Astrocyte of the hippocampus (primary cell): ENCODE results near the gene PVR.
"Not testable (repeated sequence)": the region's sequence is repeated elsewhere in the genome, so short reads cannot be mapped to it uniquely, and the experiment has no call there.

Source experiments
- DNase-seq: peaks from one replicate; pipeline ENCODE4 v3.0.0; 2011; ENCODE audit warnings: low read depth, low spot score

The PVR gene

DNA sequence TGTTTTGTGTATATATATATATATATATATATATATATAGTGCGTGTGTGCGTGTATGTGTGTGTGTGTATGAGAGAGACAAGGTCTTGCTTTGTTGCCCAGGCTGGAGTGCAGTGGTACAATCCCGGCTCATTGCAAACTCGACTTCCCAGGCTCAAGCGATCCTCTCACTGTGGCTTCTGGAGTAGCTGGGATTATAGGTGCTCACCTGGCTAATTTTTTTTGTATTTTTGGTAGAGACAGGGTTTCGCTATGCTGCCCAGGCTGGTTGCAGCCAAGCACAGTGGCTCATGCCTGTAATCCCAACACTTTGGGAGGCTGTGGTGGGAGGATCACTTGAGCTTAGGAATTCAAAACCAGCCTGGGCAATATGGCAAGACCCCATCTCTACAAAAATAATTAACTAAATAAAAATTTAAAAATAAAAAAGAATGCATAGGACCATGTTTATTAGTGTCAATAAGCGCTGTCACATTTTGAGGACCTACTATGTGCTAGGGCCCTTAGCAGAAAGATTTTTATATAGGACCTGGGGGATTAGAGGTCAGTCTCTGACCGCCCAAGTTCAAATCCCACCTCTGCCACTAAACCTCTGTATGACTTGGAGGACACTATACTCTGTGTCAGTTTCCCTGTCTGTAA, 1.8 kb downstream of the PVR start:
- no peak for DNase-seq

DNA sequence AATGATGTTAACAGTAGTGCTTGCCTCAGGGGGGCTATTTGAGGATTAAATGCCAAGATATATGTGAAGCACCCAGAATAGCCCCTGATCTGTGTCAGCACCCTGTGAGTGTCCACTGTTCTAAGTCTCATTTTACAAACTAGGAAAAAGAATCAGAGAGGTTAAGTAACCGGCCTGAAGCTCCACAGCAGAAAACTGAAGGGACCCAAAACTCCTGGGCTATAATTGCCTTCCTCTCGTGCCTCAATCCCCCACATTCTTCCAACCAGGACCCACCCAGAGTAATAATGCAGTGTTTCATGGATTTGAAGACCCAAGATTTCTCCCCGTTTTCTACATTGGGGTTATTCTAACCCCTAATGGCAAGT, 2.3 kb downstream of the PVR start:
- no peak for DNase-seq

DNA sequence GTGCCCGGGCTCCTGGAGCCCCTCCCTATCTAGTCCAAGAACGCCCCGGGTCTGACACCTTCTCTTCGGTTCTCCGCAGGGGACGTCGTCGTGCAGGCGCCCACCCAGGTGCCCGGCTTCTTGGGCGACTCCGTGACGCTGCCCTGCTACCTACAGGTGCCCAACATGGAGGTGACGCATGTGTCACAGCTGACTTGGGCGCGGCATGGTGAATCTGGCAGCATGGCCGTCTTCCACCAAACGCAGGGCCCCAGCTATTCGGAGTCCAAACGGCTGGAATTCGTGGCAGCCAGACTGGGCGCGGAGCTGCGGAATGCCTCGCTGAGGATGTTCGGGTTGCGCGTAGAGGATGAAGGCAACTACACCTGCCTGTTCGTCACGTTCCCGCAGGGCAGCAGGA, 3.4 kb downstream of the PVR start:
- DNase-seq, result no peak

DNA sequence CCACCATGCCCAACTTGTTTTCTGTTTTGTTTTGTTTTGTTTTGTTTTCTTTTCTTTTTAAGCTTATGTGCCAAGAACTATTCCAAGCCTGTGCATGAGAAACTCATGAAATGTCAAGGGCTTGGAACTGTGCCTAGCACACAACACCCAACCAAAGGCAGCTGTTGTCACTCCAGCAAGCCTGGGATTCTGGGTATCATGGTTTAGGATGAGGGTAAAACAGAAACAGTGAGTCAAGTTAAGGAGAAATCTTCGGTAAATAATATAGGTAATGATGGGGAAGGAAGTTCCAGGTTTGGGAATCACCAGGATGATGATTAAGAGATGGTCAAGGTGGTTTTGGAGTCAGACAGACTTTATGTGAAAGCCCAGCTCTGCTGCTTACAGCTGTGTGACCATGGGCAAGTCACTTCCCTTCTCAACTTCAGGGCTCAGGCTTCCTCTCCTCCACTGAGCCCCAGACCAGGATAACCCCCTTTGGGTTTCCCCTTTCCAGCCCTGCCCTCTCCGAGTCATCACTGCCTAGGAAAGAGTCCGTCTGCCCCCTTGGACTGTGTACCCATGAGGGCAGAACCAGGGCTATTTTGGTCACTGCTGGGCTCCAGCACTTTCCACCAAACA, 5.0 kb downstream of the PVR start:
- DNase-seq, result peak; percentile 90

DNA sequence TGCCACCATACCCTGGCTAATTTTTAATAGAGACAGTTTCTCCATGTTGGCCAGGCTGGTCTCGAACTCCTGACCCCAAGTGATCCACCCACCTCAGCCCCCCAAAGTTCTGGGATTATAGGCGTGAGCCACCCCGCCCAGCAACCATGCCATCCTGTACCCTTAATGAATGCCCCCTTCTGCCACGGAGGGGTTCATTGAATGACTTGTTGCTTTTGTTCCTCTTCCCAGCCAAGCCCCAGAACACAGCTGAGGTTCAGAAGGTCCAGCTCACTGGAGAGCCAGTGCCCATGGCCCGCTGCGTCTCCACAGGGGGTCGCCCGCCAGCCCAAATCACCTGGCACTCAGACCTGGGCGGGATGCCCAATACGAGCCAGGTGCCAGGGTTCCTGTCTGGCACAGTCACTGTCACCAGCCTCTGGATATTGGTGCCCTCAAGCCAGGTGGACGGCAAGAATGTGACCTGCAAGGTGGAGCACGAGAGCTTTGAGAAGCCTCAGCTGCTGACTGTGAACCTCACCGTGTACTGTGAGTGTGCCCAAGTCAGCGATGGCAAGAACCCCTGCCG, 6.0 kb downstream of the PVR start:
- no peak for DNase-seq

DNA sequence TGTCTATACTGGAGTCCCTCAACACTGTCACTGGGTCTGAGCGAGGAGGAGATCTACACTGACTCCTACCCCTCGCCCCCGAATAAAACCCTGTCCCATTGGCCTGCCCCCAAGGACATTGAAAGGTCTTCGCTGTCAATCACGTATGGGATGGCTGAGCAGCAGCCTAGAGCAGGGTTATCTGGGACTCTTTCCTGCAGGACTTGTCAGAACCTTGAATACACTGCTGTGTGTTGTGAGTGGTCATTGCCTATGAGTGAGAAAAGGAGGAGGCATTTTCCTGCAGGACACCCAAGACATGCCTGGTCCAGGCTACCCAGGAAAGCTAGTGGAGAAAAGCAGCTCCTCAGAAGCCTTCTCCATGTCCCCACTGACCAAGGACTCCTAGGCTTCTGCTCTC, 9.6 kb downstream of the PVR start:
- DNase-seq, result no peak

DNA sequence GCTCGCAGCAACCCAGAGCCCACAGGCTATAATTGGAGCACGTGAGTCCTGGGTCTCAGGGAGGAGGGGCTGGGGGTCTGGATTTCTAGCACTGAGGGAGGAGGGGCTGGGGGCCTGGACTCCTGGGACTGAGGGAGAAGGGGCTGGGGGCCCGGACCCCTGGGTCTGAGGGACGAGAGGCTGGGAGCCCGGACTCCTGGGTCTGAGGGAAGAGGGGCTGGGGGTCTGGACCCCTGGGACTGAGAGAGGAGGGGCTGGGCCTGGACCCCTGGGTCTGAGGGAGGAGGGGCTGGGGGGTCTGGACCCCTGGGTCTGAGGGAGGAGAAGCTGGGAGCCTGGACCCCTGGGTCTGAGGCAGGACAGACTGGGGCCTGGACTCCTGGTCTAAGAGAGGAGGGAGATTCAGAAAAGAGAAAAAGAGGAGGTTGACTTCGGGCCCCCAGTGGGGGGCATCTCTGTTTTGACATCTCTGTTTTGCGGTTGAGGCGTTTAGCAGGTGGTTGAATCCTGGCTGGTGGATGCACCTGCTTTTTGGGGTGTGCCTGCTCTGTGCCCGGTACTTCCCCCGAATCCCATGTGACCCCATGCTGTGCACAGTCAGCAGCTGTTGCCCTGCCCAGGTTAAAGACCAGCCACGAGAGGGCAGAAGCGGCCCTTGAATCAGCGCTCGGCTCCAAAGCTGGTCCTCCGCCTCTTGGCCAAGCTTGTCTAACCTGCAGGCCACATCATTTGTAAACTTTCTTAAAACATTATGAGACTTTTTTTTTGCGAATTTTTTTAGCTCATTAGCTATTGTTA, 10.5 kb downstream of the PVR start:
- peak; percentile 60 for DNase-seq

DNA sequence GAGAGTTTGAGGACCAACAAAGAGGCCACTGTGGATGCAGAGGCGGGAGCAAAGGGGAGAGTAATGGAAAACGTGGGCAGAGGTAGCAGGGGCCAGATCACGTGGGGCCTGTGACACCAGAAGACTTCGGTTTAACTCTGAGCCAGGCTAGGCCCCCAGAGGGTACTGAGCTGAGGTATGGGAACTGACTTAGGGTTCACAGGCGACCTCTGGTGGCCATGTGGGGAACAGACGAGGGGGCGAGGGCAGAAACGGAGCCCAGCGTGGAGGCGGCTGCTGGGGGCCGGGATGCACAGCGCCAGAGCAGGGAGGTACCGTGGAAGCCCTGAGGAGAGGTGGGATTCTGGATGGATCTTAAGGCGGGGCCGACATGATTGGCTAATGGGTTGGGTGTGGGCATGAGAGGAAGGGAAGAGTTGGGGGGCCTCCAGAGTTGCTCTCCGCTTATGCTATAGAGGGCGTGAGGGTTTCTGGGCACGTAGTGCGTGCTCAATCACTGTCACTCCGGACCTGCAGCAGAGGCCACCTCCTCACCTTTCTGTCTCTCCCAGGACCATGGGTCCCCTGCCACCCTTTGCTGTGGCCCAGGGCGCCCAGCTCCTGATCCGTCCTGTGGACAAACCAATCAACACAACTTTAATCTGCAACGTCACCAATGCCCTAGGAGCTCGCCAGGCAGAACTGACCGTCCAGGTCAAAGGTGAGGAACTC, 13.7 kb downstream of the PVR start:
- peak; percentile 78 for DNase-seq

DNA sequence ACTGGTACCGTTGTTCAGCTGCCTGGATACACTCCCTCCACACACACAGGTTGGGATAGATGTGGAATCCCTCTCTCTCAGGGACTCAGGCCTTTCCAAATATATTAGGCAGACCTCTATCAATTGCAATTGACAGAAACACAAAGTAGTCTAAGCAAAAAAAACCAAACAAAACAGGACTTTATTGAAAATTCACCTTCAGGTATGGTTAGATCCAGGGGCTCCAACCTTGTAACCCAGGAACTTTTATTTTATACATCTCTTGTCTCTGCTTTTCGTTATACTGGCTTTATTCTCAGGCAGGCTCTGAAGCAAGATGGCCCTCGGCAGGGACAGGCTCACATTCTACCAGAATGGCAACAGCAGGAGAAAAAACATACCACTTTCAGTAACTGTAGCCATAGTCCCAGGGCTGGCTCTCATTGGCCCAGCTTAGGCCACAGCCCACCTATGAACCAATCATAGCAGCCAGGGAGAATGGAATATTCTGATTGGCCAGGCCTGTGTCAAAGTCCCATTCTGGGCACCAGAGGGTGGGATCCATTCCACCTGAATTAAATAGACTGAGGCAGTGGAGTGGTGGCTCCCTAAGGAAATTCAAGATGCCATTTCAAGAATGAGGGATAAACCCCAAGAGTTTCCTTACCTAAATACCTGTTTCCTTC, 14.5 kb downstream of the PVR start:
- DNase-seq, result no peak

DNA sequence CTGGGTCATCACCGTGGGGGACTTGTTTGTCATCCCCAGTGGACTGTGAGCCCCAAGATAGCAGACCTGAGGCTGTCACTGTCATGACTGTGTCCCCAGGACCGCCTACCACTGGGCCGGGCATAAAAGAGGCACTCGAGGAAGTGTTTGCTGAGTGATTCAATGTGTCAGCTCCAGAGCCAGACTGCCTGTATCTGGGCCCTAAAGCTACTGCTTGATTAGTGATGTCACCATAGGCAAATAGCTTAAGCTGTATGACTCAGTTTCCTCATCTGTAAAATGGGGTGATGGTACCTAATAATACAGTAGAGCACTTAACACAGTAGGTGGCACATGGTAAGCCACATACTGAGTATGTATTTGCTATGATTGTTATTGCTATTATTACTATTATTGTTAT, 16.4 kb downstream of the PVR start:
- DNase-seq, result no peak

DNA sequence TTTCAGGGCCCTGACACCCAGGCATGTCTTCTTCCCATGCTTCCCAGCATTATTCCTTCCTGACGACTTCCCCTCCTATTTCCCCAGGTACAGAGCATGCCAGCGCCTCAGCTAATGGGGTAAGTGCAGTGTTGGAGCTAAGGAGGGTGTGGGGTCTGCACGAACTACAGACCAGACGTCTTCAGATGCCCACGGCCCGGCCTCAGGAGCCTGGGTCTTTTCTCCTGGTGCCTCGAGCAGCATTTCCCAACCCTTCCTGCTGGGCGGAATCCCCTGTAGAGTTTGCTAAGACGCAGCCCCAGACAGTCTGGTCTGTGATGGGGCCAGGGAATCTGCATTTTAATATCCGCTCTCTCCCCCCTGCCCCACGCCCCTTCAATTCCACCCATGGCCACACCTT, 17.5 kb downstream of the PVR start:
- DNase-seq, result no peak

DNA sequence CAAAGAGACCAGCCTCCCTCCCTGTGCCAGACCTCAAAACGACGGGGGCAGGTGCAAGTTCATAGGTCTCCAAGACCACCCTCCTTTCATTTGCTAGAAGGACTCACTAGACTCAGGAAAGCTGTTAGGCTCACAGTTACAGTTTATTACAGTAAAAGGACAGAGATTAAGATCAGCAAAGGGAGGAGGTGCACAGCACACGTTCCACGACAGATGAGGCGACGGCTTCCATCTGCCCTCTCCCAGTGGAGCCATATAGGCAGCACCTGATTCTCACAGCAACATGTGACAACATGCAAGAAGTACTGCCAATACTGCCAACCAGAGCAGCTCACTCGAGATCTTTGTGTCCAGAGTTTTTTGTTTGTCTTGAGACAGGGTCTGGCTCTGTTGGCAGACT, 18.2 kb downstream of the PVR start:
- no peak for DNase-seq

DNA sequence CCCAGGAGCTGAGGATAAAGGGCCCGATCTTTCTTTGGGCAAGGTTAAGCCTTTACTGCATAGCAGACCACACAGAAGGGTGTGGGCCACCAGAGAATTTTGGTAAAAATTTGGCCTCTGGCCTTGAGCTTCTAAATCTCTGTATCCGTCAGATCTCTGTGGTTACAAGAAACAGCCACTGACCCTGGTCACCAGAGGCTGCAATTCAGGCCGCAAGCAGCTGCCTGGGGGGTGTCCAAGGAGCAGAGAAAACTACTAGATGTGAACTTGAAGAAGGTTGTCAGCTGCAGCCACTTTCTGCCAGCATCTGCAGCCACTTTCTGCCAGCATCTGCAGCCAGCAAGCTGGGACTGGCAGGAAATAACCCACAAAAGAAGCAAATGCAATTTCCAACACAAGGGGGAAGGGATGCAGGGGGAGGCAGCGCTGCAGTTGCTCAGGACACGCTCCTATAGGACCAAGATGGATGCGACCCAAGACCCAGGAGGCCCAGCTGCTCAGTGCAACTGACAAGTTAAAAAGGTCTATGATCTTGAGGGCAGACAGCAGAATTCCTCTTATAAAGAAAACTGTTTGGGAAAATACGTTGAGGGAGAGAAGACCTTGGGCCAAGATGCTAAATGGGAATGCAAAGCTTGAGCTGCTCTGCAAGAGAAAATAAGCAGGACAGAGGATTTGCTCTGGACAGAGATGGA, 19.1 kb downstream of the PVR start:
- no peak for DNase-seq

DNA sequence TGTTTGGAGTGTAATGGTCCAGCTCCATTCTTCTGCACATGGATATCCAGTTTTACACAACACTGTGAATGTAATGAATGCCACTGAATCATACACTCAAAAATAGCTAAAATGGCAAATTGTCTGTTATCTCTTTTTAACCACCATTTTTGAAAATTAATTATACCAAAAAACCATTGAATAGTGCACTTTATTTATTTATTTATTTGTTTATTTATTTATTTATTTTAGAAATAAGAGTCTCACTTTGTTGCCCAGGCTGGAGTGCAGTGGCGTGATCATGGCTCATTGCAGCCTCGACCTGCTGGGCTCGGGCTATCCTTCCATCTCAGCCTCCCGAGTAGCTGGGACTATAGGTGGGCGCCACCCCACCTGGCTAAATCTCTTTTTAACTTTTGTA, 20.3 kb downstream of the PVR start:
- no peak for DNase-seq

DNA sequence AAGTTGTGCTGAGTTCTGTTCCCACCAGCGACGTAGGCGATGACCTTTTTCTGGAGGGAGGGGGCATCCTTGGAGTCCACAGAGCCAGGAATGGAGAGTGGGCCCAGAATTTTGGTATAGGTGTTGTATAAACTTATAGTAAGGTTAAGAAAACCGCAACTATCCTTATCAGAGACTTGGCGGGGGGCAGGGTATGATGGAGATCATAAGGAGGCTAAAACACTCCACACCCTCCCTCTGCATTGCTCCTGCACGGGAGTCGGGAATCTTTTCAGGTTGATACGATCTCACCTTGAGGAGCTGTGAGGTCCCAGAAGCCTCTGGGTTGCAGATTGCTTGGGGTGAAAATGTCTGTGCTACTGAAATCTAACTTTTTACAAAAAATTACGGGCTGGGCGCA, 21.3 kb downstream of the PVR start:
- DNase-seq, result no peak

DNA sequence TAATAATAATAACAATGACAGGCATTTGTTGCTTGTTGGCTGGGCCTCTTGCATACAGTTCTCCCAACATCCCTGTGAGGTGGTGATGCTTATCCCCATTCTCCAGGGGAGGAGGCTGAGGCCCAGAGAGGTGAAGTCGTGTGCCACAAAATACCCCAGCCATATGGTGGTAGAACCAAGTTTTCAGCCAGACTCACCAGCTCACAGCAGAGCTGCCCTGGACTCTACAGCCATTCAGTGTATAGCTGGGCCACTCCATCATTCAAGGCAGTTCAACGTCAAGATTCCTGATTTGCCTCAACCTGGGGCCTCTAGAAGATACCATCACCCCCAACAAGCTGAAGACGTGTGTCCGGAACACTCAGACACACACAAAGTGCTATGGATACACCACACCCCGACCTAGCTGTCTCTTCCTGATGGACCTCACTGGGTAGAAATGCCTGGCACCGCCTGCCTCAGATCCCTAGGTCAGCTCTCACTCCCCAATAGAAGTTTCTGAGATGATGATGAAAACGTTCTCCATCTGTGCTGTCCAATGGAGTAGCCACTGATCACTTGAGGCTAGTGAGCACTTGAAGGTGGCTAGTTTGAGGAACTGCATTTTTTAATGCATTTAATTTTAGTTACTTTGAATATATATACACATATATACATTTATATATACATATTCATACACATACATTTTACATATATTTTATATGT, 23.3 kb downstream of the PVR start:
- no peak for DNase-seq

DNA sequence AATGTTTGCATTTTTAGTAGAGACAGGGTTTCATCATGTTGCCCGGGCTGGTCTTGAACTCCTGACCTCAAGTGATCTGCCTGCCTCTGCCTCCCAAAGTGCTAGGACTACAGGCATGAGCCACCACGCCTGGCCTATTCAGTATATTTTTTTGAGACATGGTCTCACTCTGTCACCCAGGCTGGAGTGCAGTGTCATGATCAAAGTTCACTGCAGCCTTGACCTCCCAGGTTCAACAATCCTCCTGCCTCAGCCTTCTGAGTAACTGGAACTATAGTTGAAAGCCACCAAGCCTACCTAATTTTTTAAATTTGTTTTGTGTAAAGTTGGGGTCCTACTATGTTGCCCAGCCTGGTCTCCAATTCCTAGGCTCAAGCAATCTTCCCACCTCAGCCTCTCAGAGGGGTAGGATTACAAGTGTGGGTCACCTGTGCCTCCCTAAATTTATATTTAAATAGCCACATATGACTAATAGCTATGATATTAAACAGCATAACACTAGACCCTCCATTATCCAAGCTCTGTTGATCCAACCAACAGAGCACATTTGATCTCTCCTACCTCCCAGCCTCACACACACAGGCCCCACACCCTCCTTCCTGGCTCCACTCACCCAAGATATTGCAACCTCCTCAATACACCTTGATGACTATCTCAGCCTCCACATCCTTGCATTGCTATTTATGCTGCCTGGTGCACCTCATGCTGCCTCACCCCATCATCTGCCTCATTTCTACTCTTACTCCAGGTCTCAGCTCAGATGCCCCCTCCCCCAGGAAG, 25.5 kb downstream of the PVR start:
- no peak for DNase-seq

DNA sequence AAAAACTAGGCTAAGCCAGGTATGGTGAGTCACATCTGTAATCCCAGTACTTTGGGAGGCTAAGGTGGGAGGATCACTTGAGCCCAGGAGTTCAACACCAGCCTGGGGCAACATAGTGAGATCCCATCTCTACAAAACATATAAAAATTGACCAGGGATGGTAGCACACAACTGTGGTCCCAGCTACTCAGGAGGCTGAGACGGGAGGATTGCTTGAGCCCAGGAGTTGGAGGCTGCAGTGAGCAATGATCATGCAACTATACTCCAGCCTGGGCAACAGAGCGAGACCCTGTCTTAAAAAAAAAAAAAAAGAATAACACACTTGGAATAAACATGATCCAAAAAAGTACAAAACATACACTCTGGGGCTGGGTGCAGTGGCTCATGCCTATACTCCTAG, 26.3 kb downstream of the PVR start:
- DNase-seq, result not testable (repeated sequence)

DNA sequence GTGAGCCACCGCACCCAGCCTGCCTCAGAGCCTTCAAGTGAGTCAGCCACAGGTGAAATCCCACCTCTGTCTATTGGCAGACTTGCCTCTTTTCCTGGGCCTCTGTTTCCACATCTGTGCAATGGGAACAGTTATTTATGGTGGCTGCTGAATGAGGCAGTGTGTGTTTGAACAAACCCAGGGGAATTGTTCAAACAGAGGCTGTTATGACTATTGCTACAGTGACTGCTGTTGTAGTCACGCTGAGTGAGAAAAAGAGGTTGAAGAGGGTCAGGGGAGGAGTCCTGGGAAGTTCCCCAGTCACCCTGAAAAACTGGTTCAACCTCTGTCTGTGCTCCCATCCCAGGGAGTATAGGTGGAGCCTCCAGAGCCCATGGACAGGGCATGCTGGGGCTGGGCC, 27.7 kb downstream of the PVR start, which contains the start of gene CEACAM19:
Gene CEACAM19, plus strand, starts transcription at position 83 of the 400 bp plus-strand sequence. CDS start 450 bp downstream, outside the sequence.
- no peak for DNase-seq
